Measurements from ENCODE around the gene AP2A2.

Gene AP2A2

DNA sequence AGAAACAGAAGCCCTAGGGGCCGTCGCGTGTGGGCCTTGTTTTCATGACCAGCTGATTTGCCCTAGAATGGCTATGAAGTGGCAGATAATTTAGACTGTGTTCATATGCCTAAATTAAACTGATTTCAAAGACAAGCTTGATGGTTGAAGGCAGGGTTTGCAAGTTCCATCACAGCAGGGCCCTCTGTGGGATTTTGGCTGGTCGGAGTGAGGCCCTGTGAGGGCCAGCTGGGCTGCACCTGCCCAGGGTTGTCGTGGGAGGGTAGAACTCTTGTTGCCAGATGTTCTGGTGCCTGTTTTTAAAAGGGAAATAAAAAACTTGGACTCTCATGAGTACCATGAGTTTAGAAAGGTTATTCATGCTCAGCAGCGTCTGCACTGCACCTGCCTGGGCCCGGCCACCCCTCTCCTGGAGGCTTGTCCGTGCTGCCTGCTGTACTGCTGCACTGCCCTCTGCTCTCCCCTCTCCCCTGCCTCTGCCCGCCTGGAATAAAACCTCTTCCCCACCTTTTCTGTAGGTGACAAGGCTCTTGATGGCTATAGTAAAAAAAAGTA lies 44.1 kb downstream of the AP2A2 start:
- H3K4me3 ChIP-seq (ENCODE audit: low read length in 2 of 2): no peak overlapping the region
- H2BK5ac ChIP-seq (ENCODE audit: low read length): no peak overlapping the region
- no peaks in the 10 kb centered on the region for H3K4me1 ChIP-seq (ENCODE audit: control insufficient read depth in 2 of 2, insufficient read depth in 1 of 2, low read depth in 1 of 2, low read length in 2 of 2)
- no peak for DNase-seq (ENCODE audit: low spot score)
- H3K27ac ChIP-seq (replicated peaks; ENCODE audit: low read length): no peak overlapping the region
- peaks cover 7% of the 10 kb centered on the region for H3K79me1 ChIP-seq (ENCODE audit: low read depth, low read length)
- WGBS, 2 donors (ENCODE audit: extremely low coverage in 2 of 2, insufficient read length in 2 of 2, insufficient replicate concordance in 1 of 2): no CpG with 5 or more reads among the region's 9 CpGs
- H3K9me3 ChIP-seq (replicated peaks in 1 of 2; ENCODE audit: control insufficient read depth in 2 of 2, insufficient read depth in 1 of 2, low read depth in 1 of 2, low read length in 2 of 2): no peaks in the 10 kb centered on the region
- H4K8ac ChIP-seq (ENCODE audit: low read depth, low read length): no peak overlapping the region
- peaks cover 43 to 72% of the 10 kb centered on the region in 2 donors for H3K36me3 ChIP-seq (replicated peaks in 1 of 2; ENCODE audit: control insufficient read depth in 2 of 2, insufficient read depth in 2 of 2, low read length in 2 of 2)
- no peak overlapping the region for H2AFZ ChIP-seq (ENCODE audit: low read length)
- H3K9ac ChIP-seq (ENCODE audit: low read depth, low read length, poor library complexity): no peak overlapping the region
- H2AK5ac ChIP-seq (ENCODE audit: low read depth, low read length): no peak overlapping the region
- no peak overlapping the region for H4K91ac ChIP-seq (ENCODE audit: low read depth, low read length, poor library complexity)
- no peak overlapping the region for H3K23ac ChIP-seq (ENCODE audit: low read depth, low read length, poor library complexity)
- no peak overlapping the region for H3K18ac ChIP-seq (ENCODE audit: low read length)
- H2BK12ac ChIP-seq (ENCODE audit: low read length): no peak overlapping the region
- no peak overlapping the region for H3K14ac ChIP-seq (ENCODE audit: low read length)
- H2BK15ac ChIP-seq (ENCODE audit: low read length): no peak overlapping the region
- no peak overlapping the region for H2BK120ac ChIP-seq (ENCODE audit: low read depth, low read length)
- H3K4me2 ChIP-seq (ENCODE audit: insufficient read depth, low read length, poor library complexity, severe bottlenecking): no peak overlapping the region
- H3K27me3 ChIP-seq (ENCODE audit: control insufficient read depth in 3 of 3, insufficient read depth in 3 of 3, low read depth in 1 of 3, low read length in 3 of 3): no peaks in the 10 kb centered on the region
- H3K4ac ChIP-seq (ENCODE audit: low read length): no peak overlapping the region

- no peak overlapping the region for H2BK15ac ChIP-seq (ENCODE audit: low read length)
- no peak overlapping the region for H3K18ac ChIP-seq (ENCODE audit: low read length)
- H2BK5ac ChIP-seq (ENCODE audit: low read length): no peak overlapping the region
- H3K79me1 ChIP-seq (ENCODE audit: low read depth, low read length): peaks cover 7% of the 10 kb centered on the region
- no CpG with 5 or more reads among the region's 26 CpGs for WGBS, 2 donors (ENCODE audit: extremely low coverage in 2 of 2, insufficient read length in 2 of 2, insufficient replicate concordance in 1 of 2)
- H4K91ac ChIP-seq (ENCODE audit: low read depth, low read length, poor library complexity): no peak overlapping the region
- no peak overlapping the region for H3K4me3 ChIP-seq (ENCODE audit: low read length in 2 of 2)
- no peaks in the 10 kb centered on the region for H3K4me1 ChIP-seq (ENCODE audit: control insufficient read depth in 2 of 2, insufficient read depth in 1 of 2, low read depth in 1 of 2, low read length in 2 of 2)
- peaks cover 43 to 68% of the 10 kb centered on the region in 2 donors for H3K36me3 ChIP-seq (replicated peaks in 1 of 2; ENCODE audit: control insufficient read depth in 2 of 2, insufficient read depth in 2 of 2, low read length in 2 of 2)
- H3K27me3 ChIP-seq (ENCODE audit: control insufficient read depth in 3 of 3, insufficient read depth in 3 of 3, low read depth in 1 of 3, low read length in 3 of 3): no peaks in the 10 kb centered on the region
- DNase-seq (ENCODE audit: low spot score): no peak
- no peak overlapping the region for H2BK12ac ChIP-seq (ENCODE audit: low read length)
- H2BK120ac ChIP-seq (ENCODE audit: low read depth, low read length): no peak overlapping the region
- no peak overlapping the region for H3K27ac ChIP-seq (replicated peaks; ENCODE audit: low read length)
- no peak overlapping the region for H3K14ac ChIP-seq (ENCODE audit: low read length)
- H4K8ac ChIP-seq (ENCODE audit: low read depth, low read length): no peak overlapping the region
- peak overlapping the region; percentile 53 for H3K9ac ChIP-seq (ENCODE audit: low read depth, low read length, poor library complexity)
- no peak overlapping the region for H2AK5ac ChIP-seq (ENCODE audit: low read depth, low read length)
- no peaks in the 10 kb centered on the region for H3K9me3 ChIP-seq (replicated peaks in 1 of 2; ENCODE audit: control insufficient read depth in 2 of 2, insufficient read depth in 1 of 2, low read depth in 1 of 2, low read length in 2 of 2)
- H3K4me2 ChIP-seq (ENCODE audit: insufficient read depth, low read length, poor library complexity, severe bottlenecking): no peak overlapping the region
- H3K23ac ChIP-seq (ENCODE audit: low read depth, low read length, poor library complexity): no peak overlapping the region
- H2AFZ ChIP-seq (ENCODE audit: low read length): no peak overlapping the region
- H3K4ac ChIP-seq (ENCODE audit: low read length): no peak overlapping the region
Measured at GRCh38 chr11:970319-970871, 44.7 kb downstream of the AP2A2 start.

- H4K8ac ChIP-seq (ENCODE audit: low read depth, low read length): no peak overlapping the region
- peak overlapping the region; percentile 63 for H3K9ac ChIP-seq (ENCODE audit: low read depth, low read length, poor library complexity)
- no peak overlapping the region for H4K91ac ChIP-seq (ENCODE audit: low read depth, low read length, poor library complexity)
- no peak overlapping the region for H2BK15ac ChIP-seq (ENCODE audit: low read length)
- H3K4me1 ChIP-seq (ENCODE audit: control insufficient read depth in 2 of 2, insufficient read depth in 1 of 2, low read depth in 1 of 2, low read length in 2 of 2): peaks cover 0 to 3% of the 10 kb centered on the region in 2 donors
- no peak overlapping the region for H3K18ac ChIP-seq (ENCODE audit: low read length)
- H3K4ac ChIP-seq (ENCODE audit: low read length): no peak overlapping the region
- H3K23ac ChIP-seq (ENCODE audit: low read depth, low read length, poor library complexity): no peak overlapping the region
- no peaks in the 10 kb centered on the region for H3K27me3 ChIP-seq (ENCODE audit: control insufficient read depth in 3 of 3, insufficient read depth in 3 of 3, low read depth in 1 of 3, low read length in 3 of 3)
- no peak overlapping the region for H2AK5ac ChIP-seq (ENCODE audit: low read depth, low read length)
- no peak overlapping the region for H2BK12ac ChIP-seq (ENCODE audit: low read length)
- H3K27ac ChIP-seq (replicated peaks; ENCODE audit: low read length): no peak overlapping the region
- H3K9me3 ChIP-seq (replicated peaks in 1 of 2; ENCODE audit: control insufficient read depth in 2 of 2, insufficient read depth in 1 of 2, low read depth in 1 of 2, low read length in 2 of 2): no peaks in the 10 kb centered on the region
- H2BK5ac ChIP-seq (ENCODE audit: low read length): no peak overlapping the region
- no CpG with 5 or more reads among the region's 12 CpGs for WGBS, 2 donors (ENCODE audit: extremely low coverage in 2 of 2, insufficient read length in 2 of 2, insufficient replicate concordance in 1 of 2)
- peaks cover 7% of the 10 kb centered on the region for H3K79me1 ChIP-seq (ENCODE audit: low read depth, low read length)
- no peak overlapping the region for H2BK120ac ChIP-seq (ENCODE audit: low read depth, low read length)
- H3K36me3 ChIP-seq (replicated peaks in 1 of 2; ENCODE audit: control insufficient read depth in 2 of 2, insufficient read depth in 2 of 2, low read length in 2 of 2): peaks cover 41 to 71% of the 10 kb centered on the region in 2 donors
- no peak overlapping the region for H3K4me2 ChIP-seq (ENCODE audit: insufficient read depth, low read length, poor library complexity, severe bottlenecking)
- H3K4me3 ChIP-seq (ENCODE audit: low read length in 2 of 2): no peak overlapping the region
- no peak overlapping the region for H2AFZ ChIP-seq (ENCODE audit: low read length)
- no peak for DNase-seq (ENCODE audit: low spot score)
- no peak overlapping the region for H3K14ac ChIP-seq (ENCODE audit: low read length)
Measured at GRCh38 chr11:971092-971690, 45.5 kb downstream of the AP2A2 start.

GRCh38 chr11:971731-972365 lies 46.2 kb downstream of the AP2A2 start:
- Histone ChIP-seq H3K18ac (ENCODE audit: low read length) (no peak overlapping the region), H3K36me3 (replicated peaks in 1 of 2; ENCODE audit: control insufficient read depth in 2 of 2, insufficient read depth in 2 of 2, low read length in 2 of 2) (peaks cover 39 to 73% of the 10 kb centered on the region in 2 donors), H2BK15ac (ENCODE audit: low read length) (no peak overlapping the region), H3K23ac (ENCODE audit: low read depth, low read length, poor library complexity) (no peak overlapping the region), H2BK120ac (ENCODE audit: low read depth, low read length) (no peak overlapping the region), H3K27ac (replicated peaks; ENCODE audit: low read length) (no peak overlapping the region), H2AK5ac (ENCODE audit: low read depth, low read length) (no peak overlapping the region), H3K9ac (ENCODE audit: low read depth, low read length, poor library complexity) (no peak overlapping the region), H2AFZ (ENCODE audit: low read length) (no peak overlapping the region), H3K27me3 (ENCODE audit: control insufficient read depth in 3 of 3, insufficient read depth in 3 of 3, low read depth in 1 of 3, low read length in 3 of 3) (no peaks in the 10 kb centered on the region), H3K79me1 (ENCODE audit: low read depth, low read length) (peaks cover 7% of the 10 kb centered on the region), H3K4ac (ENCODE audit: low read length) (no peak overlapping the region), H3K4me1 (ENCODE audit: control insufficient read depth in 2 of 2, insufficient read depth in 1 of 2, low read depth in 1 of 2, low read length in 2 of 2) (peaks cover 0 to 3% of the 10 kb centered on the region in 2 donors), H2BK12ac (ENCODE audit: low read length) (no peak overlapping the region), H4K91ac (ENCODE audit: low read depth, low read length, poor library complexity) (no peak overlapping the region), H2BK5ac (ENCODE audit: low read length) (no peak overlapping the region), H3K9me3 (replicated peaks in 1 of 2; ENCODE audit: control insufficient read depth in 2 of 2, insufficient read depth in 1 of 2, low read depth in 1 of 2, low read length in 2 of 2) (no peaks in the 10 kb centered on the region), H3K14ac (ENCODE audit: low read length) (no peak overlapping the region), H3K4me3 (ENCODE audit: low read length in 2 of 2) (peak overlapping the region in 1 of 2 donors; percentile 30), H4K8ac (ENCODE audit: low read depth, low read length) (no peak overlapping the region), H3K4me2 (ENCODE audit: insufficient read depth, low read length, poor library complexity, severe bottlenecking) (no peak overlapping the region)
- no CpG with 5 or more reads among the region's 31 CpGs for WGBS, 2 donors (ENCODE audit: extremely low coverage in 2 of 2, insufficient read length in 2 of 2, insufficient replicate concordance in 1 of 2)
- no peak for DNase-seq (ENCODE audit: low spot score)
